ENCODE data around the gene CREB3L1. TPM values are rescaled to one million over a fixed set of nuclear protein-coding genes. Genes with fewer than 3 reads are reported as not detected.

CREB3L1 gene
- total and polyA plus RNA-seq, 2 experiments from 2014 or later: 8.5 to 10.4 TPM

DNA sequence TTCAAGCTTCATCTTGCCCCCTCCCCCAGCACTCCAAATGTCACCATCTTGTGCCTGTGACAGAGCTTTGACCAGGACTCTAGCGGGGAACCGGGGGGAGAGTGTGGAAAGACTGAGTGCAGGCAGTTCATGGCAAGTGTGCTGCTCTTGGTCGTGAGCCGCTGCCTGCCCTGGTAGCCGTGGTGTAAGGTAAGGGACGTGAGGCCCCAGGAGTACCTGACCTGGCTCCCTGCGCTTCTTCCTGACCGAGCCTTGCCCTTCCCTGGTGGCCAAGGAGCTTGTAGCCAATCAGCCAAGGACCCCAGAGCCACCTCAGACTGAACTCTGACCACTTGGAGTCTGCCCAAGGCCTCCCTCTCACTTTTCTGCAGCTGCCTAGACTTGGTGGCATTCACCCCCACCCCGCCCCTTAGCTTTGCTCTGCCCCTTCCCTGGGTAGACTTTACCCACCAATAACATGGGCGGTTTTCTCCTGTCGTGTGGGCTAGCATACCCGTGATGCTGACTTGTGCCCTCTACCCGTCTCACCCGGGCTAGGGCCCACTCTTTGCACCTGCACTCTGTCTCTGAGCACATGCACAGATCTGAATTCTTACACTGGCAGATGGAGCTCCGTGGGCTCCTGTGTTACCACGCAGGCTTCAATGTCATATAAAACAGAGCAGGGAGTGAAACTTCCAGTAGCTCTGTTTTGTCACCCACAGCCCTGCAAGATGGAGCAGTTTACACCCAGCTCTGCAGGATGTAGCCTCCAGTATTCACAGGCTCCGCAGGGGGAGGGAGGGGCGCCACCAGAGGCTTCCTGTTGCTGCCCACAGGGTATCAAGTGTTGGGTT, 71.3 kb downstream of the CREB3L1 start:
- no peak for DNase-seq (ENCODE audit: low spot score)
- Mint-ChIP-seq H3K36me3 (ENCODE audit: low read depth) (peaks cover 3% of the 10 kb centered on the region; the same call in 2 of the 3 replicates), H3K27me3 (ENCODE audit: insufficient read depth, low read depth, poor library complexity) (peaks cover 10% of the 10 kb centered on the region), H3K9me3 (no peaks in the 10 kb centered on the region; the same call in 2 of the 3 replicates), H3K4me1 (peaks cover 77% of the 10 kb centered on the region), H3K4me3 (peak overlapping the region; percentile 82), H3K27ac (peak overlapping the region; percentile 57; the same call in 1 of the 2 replicates)
- H3K4me3 ChIP-seq: peak overlapping the region; percentile 80
- H4K20me1 ChIP-seq (replicated peaks; ENCODE audit: insufficient read depth): peaks cover 20% of the 10 kb centered on the region
- TF ChIP-seq, protein P1, sequence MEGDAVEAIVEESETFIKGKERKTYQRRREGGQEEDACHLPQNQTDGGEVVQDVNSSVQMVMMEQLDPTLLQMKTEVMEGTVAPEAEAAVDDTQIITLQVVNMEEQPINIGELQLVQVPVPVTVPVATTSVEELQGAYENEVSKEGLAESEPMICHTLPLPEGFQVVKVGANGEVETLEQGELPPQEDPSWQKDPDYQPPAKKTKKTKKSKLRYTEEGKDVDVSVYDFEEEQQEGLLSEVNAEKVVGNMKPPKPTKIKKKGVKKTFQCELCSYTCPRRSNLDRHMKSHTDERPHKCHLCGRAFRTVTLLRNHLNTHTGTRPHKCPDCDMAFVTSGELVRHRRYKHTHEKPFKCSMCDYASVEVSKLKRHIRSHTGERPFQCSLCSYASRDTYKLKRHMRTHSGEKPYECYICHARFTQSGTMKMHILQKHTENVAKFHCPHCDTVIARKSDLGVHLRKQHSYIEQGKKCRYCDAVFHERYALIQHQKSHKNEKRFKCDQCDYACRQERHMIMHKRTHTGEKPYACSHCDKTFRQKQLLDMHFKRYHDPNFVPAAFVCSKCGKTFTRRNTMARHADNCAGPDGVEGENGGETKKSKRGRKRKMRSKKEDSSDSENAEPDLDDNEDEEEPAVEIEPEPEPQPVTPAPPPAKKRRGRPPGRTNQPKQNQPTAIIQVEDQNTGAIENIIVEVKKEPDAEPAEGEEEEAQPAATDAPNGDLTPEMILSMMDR (conservative IDR thresholded peaks at IDR 0.05; ENCODE audit: low read depth in 2 of 2): no peak
- TF ChIP-seq, protein P2, sequence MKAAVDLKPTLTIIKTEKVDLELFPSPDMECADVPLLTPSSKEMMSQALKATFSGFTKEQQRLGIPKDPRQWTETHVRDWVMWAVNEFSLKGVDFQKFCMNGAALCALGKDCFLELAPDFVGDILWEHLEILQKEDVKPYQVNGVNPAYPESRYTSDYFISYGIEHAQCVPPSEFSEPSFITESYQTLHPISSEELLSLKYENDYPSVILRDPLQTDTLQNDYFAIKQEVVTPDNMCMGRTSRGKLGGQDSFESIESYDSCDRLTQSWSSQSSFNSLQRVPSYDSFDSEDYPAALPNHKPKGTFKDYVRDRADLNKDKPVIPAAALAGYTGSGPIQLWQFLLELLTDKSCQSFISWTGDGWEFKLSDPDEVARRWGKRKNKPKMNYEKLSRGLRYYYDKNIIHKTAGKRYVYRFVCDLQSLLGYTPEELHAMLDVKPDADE (IDR thresholded peaks at IDR 0.05): no peak
- no peak for TF ChIP-seq ZNF114 (CRISPR knock-in tag; IDR thresholded peaks at IDR 0.05)
- TF ChIP-seq, protein P3, sequence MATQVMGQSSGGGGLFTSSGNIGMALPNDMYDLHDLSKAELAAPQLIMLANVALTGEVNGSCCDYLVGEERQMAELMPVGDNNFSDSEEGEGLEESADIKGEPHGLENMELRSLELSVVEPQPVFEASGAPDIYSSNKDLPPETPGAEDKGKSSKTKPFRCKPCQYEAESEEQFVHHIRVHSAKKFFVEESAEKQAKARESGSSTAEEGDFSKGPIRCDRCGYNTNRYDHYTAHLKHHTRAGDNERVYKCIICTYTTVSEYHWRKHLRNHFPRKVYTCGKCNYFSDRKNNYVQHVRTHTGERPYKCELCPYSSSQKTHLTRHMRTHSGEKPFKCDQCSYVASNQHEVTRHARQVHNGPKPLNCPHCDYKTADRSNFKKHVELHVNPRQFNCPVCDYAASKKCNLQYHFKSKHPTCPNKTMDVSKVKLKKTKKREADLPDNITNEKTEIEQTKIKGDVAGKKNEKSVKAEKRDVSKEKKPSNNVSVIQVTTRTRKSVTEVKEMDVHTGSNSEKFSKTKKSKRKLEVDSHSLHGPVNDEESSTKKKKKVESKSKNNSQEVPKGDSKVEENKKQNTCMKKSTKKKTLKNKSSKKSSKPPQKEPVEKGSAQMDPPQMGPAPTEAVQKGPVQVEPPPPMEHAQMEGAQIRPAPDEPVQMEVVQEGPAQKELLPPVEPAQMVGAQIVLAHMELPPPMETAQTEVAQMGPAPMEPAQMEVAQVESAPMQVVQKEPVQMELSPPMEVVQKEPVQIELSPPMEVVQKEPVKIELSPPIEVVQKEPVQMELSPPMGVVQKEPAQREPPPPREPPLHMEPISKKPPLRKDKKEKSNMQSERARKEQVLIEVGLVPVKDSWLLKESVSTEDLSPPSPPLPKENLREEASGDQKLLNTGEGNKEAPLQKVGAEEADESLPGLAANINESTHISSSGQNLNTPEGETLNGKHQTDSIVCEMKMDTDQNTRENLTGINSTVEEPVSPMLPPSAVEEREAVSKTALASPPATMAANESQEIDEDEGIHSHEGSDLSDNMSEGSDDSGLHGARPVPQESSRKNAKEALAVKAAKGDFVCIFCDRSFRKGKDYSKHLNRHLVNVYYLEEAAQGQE (IDR thresholded peaks at IDR 0.05; ENCODE audit: unreplicated experiment): no peak
- no peak for TF ChIP-seq EZH2phosphoT487 (IDR thresholded peaks at IDR 0.05; ENCODE audit: unreplicated experiment)
- TF ChIP-seq EZH2 (IDR thresholded peaks at IDR 0.05; ENCODE audit: low read depth, unreplicated experiment): no peak
- TF ChIP-seq, protein P4, sequence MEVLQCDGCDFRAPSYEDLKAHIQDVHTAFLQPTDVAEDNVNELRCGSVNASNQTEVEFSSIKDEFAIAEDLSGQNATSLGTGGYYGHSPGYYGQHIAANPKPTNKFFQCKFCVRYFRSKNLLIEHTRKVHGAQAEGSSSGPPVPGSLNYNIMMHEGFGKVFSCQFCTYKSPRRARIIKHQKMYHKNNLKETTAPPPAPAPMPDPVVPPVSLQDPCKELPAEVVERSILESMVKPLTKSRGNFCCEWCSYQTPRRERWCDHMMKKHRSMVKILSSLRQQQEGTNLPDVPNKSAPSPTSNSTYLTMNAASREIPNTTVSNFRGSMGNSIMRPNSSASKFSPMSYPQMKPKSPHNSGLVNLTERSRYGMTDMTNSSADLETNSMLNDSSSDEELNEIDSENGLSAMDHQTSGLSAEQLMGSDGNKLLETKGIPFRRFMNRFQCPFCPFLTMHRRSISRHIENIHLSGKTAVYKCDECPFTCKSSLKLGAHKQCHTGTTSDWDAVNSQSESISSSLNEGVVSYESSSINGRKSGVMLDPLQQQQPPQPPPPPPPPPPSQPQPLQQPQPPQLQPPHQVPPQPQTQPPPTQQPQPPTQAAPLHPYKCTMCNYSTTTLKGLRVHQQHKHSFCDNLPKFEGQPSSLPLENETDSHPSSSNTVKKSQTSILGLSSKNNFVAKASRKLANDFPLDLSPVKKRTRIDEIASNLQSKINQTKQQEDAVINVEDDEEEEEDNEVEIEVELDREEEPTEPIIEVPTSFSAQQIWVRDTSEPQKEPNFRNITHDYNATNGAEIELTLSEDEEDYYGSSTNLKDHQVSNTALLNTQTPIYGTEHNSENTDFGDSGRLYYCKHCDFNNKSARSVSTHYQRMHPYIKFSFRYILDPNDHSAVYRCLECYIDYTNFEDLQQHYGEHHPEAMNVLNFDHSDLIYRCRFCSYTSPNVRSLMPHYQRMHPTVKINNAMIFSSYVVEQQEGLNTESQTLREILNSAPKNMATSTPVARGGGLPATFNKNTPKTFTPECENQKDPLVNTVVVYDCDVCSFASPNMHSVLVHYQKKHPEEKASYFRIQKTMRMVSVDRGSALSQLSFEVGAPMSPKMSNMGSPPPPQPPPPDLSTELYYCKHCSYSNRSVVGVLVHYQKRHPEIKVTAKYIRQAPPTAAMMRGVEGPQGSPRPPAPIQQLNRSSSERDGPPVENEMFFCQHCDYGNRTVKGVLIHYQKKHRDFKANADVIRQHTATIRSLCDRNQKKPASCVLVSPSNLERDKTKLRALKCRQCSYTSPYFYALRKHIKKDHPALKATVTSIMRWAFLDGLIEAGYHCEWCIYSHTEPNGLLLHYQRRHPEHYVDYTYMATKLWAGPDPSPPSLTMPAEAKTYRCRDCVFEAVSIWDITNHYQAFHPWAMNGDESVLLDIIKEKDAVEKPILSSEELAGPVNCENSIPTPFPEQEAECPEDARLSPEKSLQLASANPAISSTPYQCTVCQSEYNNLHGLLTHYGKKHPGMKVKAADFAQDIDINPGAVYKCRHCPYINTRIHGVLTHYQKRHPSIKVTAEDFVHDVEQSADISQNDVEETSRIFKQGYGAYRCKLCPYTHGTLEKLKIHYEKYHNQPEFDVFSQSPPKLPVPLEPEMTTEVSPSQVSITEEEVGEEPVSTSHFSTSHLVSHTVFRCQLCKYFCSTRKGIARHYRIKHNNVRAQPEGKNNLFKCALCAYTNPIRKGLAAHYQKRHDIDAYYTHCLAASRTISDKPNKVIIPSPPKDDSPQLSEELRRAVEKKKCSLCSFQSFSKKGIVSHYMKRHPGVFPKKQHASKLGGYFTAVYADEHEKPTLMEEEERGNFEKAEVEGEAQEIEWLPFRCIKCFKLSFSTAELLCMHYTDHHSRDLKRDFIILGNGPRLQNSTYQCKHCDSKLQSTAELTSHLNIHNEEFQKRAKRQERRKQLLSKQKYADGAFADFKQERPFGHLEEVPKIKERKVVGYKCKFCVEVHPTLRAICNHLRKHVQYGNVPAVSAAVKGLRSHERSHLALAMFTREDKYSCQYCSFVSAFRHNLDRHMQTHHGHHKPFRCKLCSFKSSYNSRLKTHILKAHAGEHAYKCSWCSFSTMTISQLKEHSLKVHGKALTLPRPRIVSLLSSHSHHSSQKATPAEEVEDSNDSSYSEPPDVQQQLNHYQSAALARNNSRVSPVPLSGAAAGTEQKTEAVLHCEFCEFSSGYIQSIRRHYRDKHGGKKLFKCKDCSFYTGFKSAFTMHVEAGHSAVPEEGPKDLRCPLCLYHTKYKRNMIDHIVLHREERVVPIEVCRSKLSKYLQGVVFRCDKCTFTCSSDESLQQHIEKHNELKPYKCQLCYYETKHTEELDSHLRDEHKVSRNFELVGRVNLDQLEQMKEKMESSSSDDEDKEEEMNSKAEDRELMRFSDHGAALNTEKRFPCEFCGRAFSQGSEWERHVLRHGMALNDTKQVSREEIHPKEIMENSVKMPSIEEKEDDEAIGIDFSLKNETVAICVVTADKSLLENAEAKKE (CRISPR knock-in tag; IDR thresholded peaks at IDR 0.05): no peak
- no peak for TF ChIP-seq CREB1 (CRISPR knock-in tag; IDR thresholded peaks at IDR 0.05; ENCODE audit: low read depth)
- TF ChIP-seq NANOG (IDR thresholded peaks at IDR 0.05; ENCODE audit: borderline replicate concordance): no peak
- TF ChIP-seq JUNB (IDR thresholded peaks at IDR 0.05; ENCODE audit: unreplicated experiment): no peak
- no peak for TF ChIP-seq POLR2AphosphoS5 (IDR thresholded peaks at IDR 0.05; ENCODE audit: low read depth)
- TF ChIP-seq STAT1 (IDR thresholded peaks at IDR 0.05; ENCODE audit: unreplicated experiment): no peak
- no peak for TF ChIP-seq ZNF331 (CRISPR knock-in tag; IDR thresholded peaks at IDR 0.05; ENCODE audit: low read depth)
- H3K27me3 ChIP-seq (ENCODE audit: insufficient read depth): peaks cover 7% of the 10 kb centered on the region; the same call in 1 of the 2 replicates
- no peak for ATAC-seq
- H3K36me3 ChIP-seq (ENCODE audit: insufficient read depth): no peaks in the 10 kb centered on the region
- H3F3A ChIP-seq (replicated peaks; ENCODE audit: low read depth): peaks cover 12% of the 10 kb centered on the region; the same call in 1 of the 2 replicates
- H3K4me1 ChIP-seq (ENCODE audit: insufficient read depth): peaks cover 75% of the 10 kb centered on the region
- no peak overlapping the region for H3K27ac ChIP-seq (ENCODE audit: low read depth)
- no peaks in the 10 kb centered on the region for H3K9me2 ChIP-seq (ENCODE audit: insufficient read depth)
- H3K79me2 ChIP-seq (replicated peaks; ENCODE audit: insufficient read depth): peaks cover 52% of the 10 kb centered on the region
- no peak overlapping the region for H2AFZ ChIP-seq
- H3K4me2 ChIP-seq: peak overlapping the region; percentile 92

Data from GM23338 (cell line).